RCC 7860 (cell line): ENCODE results near the gene CYP4F3.
"Not testable (repeated sequence)": the region's sequence is repeated elsewhere in the genome, so short reads cannot be mapped to it uniquely, and the experiment has no call there.

Experiments
- DNase-seq: peaks from one replicate; pipeline ENCODE4 v3.0.0-alpha.2; 2015; ENCODE audit warnings: low spot score
- FAIRE-seq: peaks from 2 replicates; lab custom pipeline; 2012; peaks lifted over from hg19 to GRCh38; lab: Jason Lieb, UNC

CYP4F3 gene

GRCh38 chr19:15629003-15629880, 11.5 kb upstream of the CYP4F3 start:
- FAIRE-seq (no peak), DNase-seq (peak; percentile 46)

- DNase-seq (no peak), FAIRE-seq (no peak)
Measured at GRCh38 chr19:15631817-15632216, 8.9 kb upstream of the CYP4F3 start.

- DNase-seq: no peak
- no peak for FAIRE-seq
Measured at GRCh38 chr19:15633082-15633835, 7.4 kb upstream of the CYP4F3 start.

GRCh38 chr19:15634105-15634504, 6.6 kb upstream of the CYP4F3 start:
- DNase-seq (no peak), FAIRE-seq (no peak)

GRCh38 chr19:15635016-15635805, 5.5 kb upstream of the CYP4F3 start:
- no peak for DNase-seq
- FAIRE-seq: no peak

- FAIRE-seq (no peak), DNase-seq (no peak)
Measured at GRCh38 chr19:15636026-15636425, 4.7 kb upstream of the CYP4F3 start.

- no peak for FAIRE-seq
- DNase-seq: no peak
Measured at GRCh38 chr19:15639596-15639995, 1.1 kb upstream of the CYP4F3 start.

GRCh38 chr19:15640904-15641597, 354 bp downstream of the CYP4F3 start:
- DNase-seq (no peak), FAIRE-seq (no peak)

- no peak for DNase-seq
- no peak for FAIRE-seq
Measured at GRCh38 chr19:15641901-15642491, 1.3 kb downstream of the CYP4F3 start.

- FAIRE-seq (no peak), DNase-seq (no peak)
Measured at GRCh38 chr19:15642807-15643206, 2.1 kb downstream of the CYP4F3 start.

GRCh38 chr19:15643387-15643786, 2.7 kb downstream of the CYP4F3 start:
- no peak for DNase-seq

GRCh38 chr19:15644066-15644741, 3.5 kb downstream of the CYP4F3 start:
- DNase-seq (no peak), FAIRE-seq (no peak)

More at GRCh38 chr19:15643387-15643786, 2.7 kb downstream of the CYP4F3 start:
- no peak for FAIRE-seq

- DNase-seq: no peak
- no peak for FAIRE-seq
Measured at GRCh38 chr19:15644816-15645215, 4.1 kb downstream of the CYP4F3 start.

- no peak for FAIRE-seq
- no peak for DNase-seq
Measured at GRCh38 chr19:15649526-15649925, 8.8 kb downstream of the CYP4F3 start.

- DNase-seq, FAIRE-seq: not testable (repeated sequence)
Measured at GRCh38 chr19:15650123-15650522, 9.4 kb downstream of the CYP4F3 start.

GRCh38 chr19:15651791-15652190, 11.1 kb downstream of the CYP4F3 start:
- no peak for DNase-seq
- no peak for FAIRE-seq

- FAIRE-seq (no peak), DNase-seq (no peak)
Measured at GRCh38 chr19:15652559-15653278, 12.0 kb downstream of the CYP4F3 start.

GRCh38 chr19:15656467-15656866, 15.8 kb downstream of the CYP4F3 start:
- no peak for DNase-seq
- FAIRE-seq: no peak

- no peak for FAIRE-seq
- no peak for DNase-seq
Measured at GRCh38 chr19:15663247-15663646, 22.6 kb downstream of the CYP4F3 start.
